GM19351 (cell line): Measurements from ENCODE around the gene DSC1.
A peak's percentile ranks its signal among the peaks of the same experiment; 100 is the strongest.

ENCODE experiments used
- ATAC-seq: cut with Tn5 transposase; IDR thresholded peaks from one replicate; pipeline ENCODE4 v1.9.1; 2021; ENCODE audit warnings: mild to moderate bottlenecking, moderate library complexity; ENCODE audit not compliant: unreplicated experiment

DSC1 gene

GRCh38 chr18:31104444-31104843 lies 58.2 kb downstream of the DSC1 start:
- ATAC-seq: no peak

GRCh38 chr18:31103423-31103822 lies 59.2 kb downstream of the DSC1 start:
- no peak for ATAC-seq

GRCh38 chr18:31102941-31103340 lies 59.7 kb downstream of the DSC1 start:
- no peak for ATAC-seq

- ATAC-seq: no peak
Observed at GRCh38 chr18:31102025-31102684, 60.5 kb downstream of the DSC1 start, which contains the start of gene DSC2. DSC2 (minus strand) TSS chr18:31102421; CDS start chr18:31101971, 450 bp downstream.

GRCh38 chr18:31101183-31102024 lies 61.3 kb downstream of the DSC1 start:
- peak; percentile 44 for ATAC-seq

GRCh38 chr18:31100436-31101182 lies 62.0 kb downstream of the DSC1 start:
- no peak for ATAC-seq

GRCh38 chr18:31099450-31100230 lies 63.0 kb downstream of the DSC1 start:
- no peak for ATAC-seq

- ATAC-seq: no peak
Observed at GRCh38 chr18:31098878-31099277, 63.8 kb downstream of the DSC1 start.

GRCh38 chr18:31097666-31098065 lies 65.0 kb downstream of the DSC1 start:
- no peak for ATAC-seq

GRCh38 chr18:31093880-31094279 lies 68.8 kb downstream of the DSC1 start:
- ATAC-seq: no peak

- ATAC-seq: no peak
Observed at GRCh38 chr18:31093294-31093693, 69.4 kb downstream of the DSC1 start.

GRCh38 chr18:31091350-31091749 lies 71.3 kb downstream of the DSC1 start:
- ATAC-seq: no peak

GRCh38 chr18:31088532-31088931 lies 74.1 kb downstream of the DSC1 start:
- ATAC-seq: no peak

- no peak for ATAC-seq
Observed at GRCh38 chr18:31079973-31080372, 82.7 kb downstream of the DSC1 start.
